GM12878 (cell line): Measurements from ENCODE around the gene RBM15. TPM values are rescaled to one million over a fixed set of nuclear protein-coding genes. Genes with fewer than 3 reads are reported as not detected.

Experiments used
- ATAC-seq: fragments of 200-7000 bp; cut with Tn5 transposase; 3 replicates; pipeline ENCODE4 v1.9.1; 2020; ENCODE audit warnings: mild to moderate bottlenecking, moderate library complexity
- BruUV-seq: library from RNA; stranded (reverse); fragments of 400-500 nt; replicated peaks from 2 replicates; lab custom pipeline; 2021; lab: Mats Ljungman, UMichigan
- CTCF ChIA-PET: fragments of 300-600 bp; sonication (Branson Sonifier 250); formaldehyde crosslinking; extraction: SDS; loops from one replicate; lab custom pipeline; 2021; ENCODE audit warnings: inconsistent platforms; lab: Yijun Ruan, JAX
- POLR2A ChIA-PET: fragments of 350-600 bp; formaldehyde crosslinking; extraction: SDS; loops from one replicate; lab custom pipeline; 2021; ENCODE audit warnings: inconsistent platforms; lab: Charles Lee
- RAD21 ChIA-PET: fragments of 300-600 bp; sonication (Branson Sonifier 250); formaldehyde crosslinking; loops from one replicate; lab custom pipeline; 2023; ENCODE audit warnings: antibody characterized with exemption; ENCODE audit not compliant: unreplicated experiment; lab: Charles Lee
- SMC1A ChIA-PET: fragments of 300-600 bp; sonication (Branson Sonifier 250); formaldehyde crosslinking; loops from one replicate; lab custom pipeline; 2023; ENCODE audit not compliant: unreplicated experiment, uncharacterized antibody; lab: Charles Lee
- DNase-seq: peaks from one replicate; pipeline ENCODE4 v3.0.0-alpha.2; 2011; ENCODE audit warnings: low read depth, low spot score
- FAIRE-seq: peaks from 3 replicates; lab custom pipeline; 2011; peaks lifted over from hg19 to GRCh38; lab: Jason Lieb, UNC
- H2AFZ ChIP-seq: 2 replicates; pipeline ENCODE4 v1.6.0; 2011; ENCODE audit warnings: low read depth, low read length, control low read depth; ENCODE audit not compliant: control insufficient read depth
- H3K27ac ChIP-seq: 2 replicates; pipeline ENCODE4 v1.5.1; 2011; ENCODE audit warnings: control low read depth; ENCODE audit not compliant: control insufficient read depth, insufficient read depth
- H3K27me3 ChIP-seq, 2 experiments: replicated peaks in 1 of 2; 2 replicates each; pipeline versions ENCODE4 v1.6.0 to v1.6.1; 2011; ENCODE audit warnings: low read length in 1 of 2; ENCODE audit not compliant: control insufficient read depth in 2 of 2, insufficient read depth in 2 of 2
- H3K36me3 ChIP-seq, 2 experiments: 2 replicates each; pipeline ENCODE4 v1.5.1; 2011; ENCODE audit warnings: low read length in 1 of 2; ENCODE audit not compliant: control insufficient read depth in 2 of 2, insufficient read depth in 2 of 2
- H3K4me1 ChIP-seq: 2 replicates; pipeline ENCODE4 v1.6.1; 2011; ENCODE audit warnings: mild to moderate bottlenecking, low read length, moderate library complexity, mixed read lengths; ENCODE audit not compliant: control insufficient read depth, insufficient read depth
- H3K4me2 ChIP-seq: 2 replicates; pipeline ENCODE4 v1.6.0; 2011; ENCODE audit warnings: control low read depth; ENCODE audit not compliant: control insufficient read depth, insufficient read depth
- H3K4me3 ChIP-seq: fragments of 200-600 bp; sonication (generic); 2 replicates; pipeline ENCODE4 v1.5.1; 2016
- H3K79me2 ChIP-seq: 2 replicates; pipeline ENCODE4 v1.6.0; 2011; ENCODE audit warnings: low read length; ENCODE audit not compliant: control insufficient read depth, insufficient read depth
- H3K9ac ChIP-seq: 2 replicates; pipeline ENCODE4 v1.8.0; 2011; ENCODE audit warnings: low read length, control low read depth, mixed read lengths; ENCODE audit not compliant: control insufficient read depth, insufficient read depth
- H3K9me3 ChIP-seq: replicated peaks from 3 replicates; pipeline ENCODE4 v1.5.1; 2011; ENCODE audit warnings: mild to moderate bottlenecking, low read length; ENCODE audit not compliant: control insufficient read depth, insufficient read depth
- H4K20me1 ChIP-seq: 2 replicates; pipeline ENCODE4 v1.6.0; 2011; ENCODE audit not compliant: control insufficient read depth, insufficient read depth
- ATF3 ChIP-seq: IDR thresholded peaks from 2 replicates; pipeline ENCODE4 v1.6.1; 2011; ENCODE audit warnings: low read depth, mild to moderate bottlenecking, low read length, moderate library complexity, borderline replicate concordance; ENCODE audit errors: extremely low read depth
- GABPA ChIP-seq: IDR thresholded peaks from 2 replicates; pipeline ENCODE4 v1.6.1; 2014; ENCODE audit warnings: antibody characterized with exemption, low read depth, mild to moderate bottlenecking, inconsistent platforms
- KLF5 ChIP-seq: fragments of 450-650 bp; IDR thresholded peaks from 2 replicates; pipeline ENCODE4 v1.6.1; 2014; ENCODE audit warnings: mild to moderate bottlenecking; ENCODE audit not compliant: partially characterized antibody
- MYC ChIP-seq: IDR thresholded peaks from 2 replicates; pipeline ENCODE4 v1.6.1; 2011; ENCODE audit warnings: mild to moderate bottlenecking, low read length, moderate library complexity, inconsistent platforms; ENCODE audit not compliant: insufficient read depth, insufficient replicate concordance, insufficient read length, severe bottlenecking
- NFXL1 ChIP-seq: fragments of 450-650 bp; IDR thresholded peaks from 2 replicates; pipeline ENCODE4 v1.6.1; 2017; ENCODE audit warnings: antibody characterized with exemption, mild to moderate bottlenecking, borderline replicate concordance
- RCOR1 ChIP-seq: conservative IDR thresholded peaks from 2 replicates; pipeline ENCODE4 v1.6.1; 2012; ENCODE audit warnings: low read depth, low read length, improper control_type of control experiment
- WGBS: methylation state at CpG from one replicate; pipeline ENCODE4 v1.1.6; 2016; ENCODE audit warnings: low lambda C conversion rate; ENCODE audit not compliant: insufficient replicate concordance, insufficient coverage; ENCODE audit errors: missing lambda C conversion rate; 5-methylcytosine and 5-hydroxymethylcytosine counted together
- in situ Hi-C: fragments of 300-500 bp; cut with MboI; formaldehyde crosslinking; loops from 9 replicates; pipeline ENCODE4 v1.14.3; 2018; ENCODE audit warnings: mixed read lengths
- intact Hi-C: fragments of 100-400 bp; cut with micrococcal nuclease; formaldehyde crosslinking; loops from one replicate; pipeline ENCODE4 v1.14.2; 2022; ENCODE audit not compliant: unreplicated experiment
- polyA plus RNA-seq, 11 experiments: library from polyadenylated mRNA; depleted of rRNA in 4 of 11; unstranded in 6 of 11; stranded (reverse) in 5 of 11; fragments of >200 nt; fragmentation: Nextera tagmentation in 4 of 11; fragmentation: Illumina TruSeq in 1 of 11; extraction: Ambion mirVana in 4 of 11; extraction: Trizol in 1 of 11; gene quantifications; 1 replicate in 1 of 11; 2 replicates in 10 of 11; pipeline versions ENCODE4 v1.2.1 to v1.2.3, GENCODE V29; 2011 to 2016; ENCODE audit warnings: inconsistent platforms in 2 of 11, missing spikeins in 2 of 11, low read depth in 1 of 11
- total RNA-seq, 4 experiments: library from RNA; depleted of rRNA in 3 of 4; stranded (reverse); fragments of >200 nt in 3 of 4; fragmentation: Illumina TruSeq in 1 of 4; extraction: Trizol in 1 of 4; gene quantifications; 2 replicates each; pipeline versions ENCODE4 v1.2.1 to v1.2.3, GENCODE V29; 2013 to 2021
- TF ChIP-seq, protein P1 (sequence below): IDR thresholded peaks from 2 replicates; pipeline ENCODE4 v1.6.1; 2012; ENCODE audit warnings: low read depth, low read length, improper control_type of control experiment

The RBM15 gene
- total and polyA plus RNA-seq, 10 of the 15 experiments (the other 5 are each of a cell fraction or from before 2014, with no cell fraction given), result 3.1 to 63.2 (median 26.7) TPM

DNA sequence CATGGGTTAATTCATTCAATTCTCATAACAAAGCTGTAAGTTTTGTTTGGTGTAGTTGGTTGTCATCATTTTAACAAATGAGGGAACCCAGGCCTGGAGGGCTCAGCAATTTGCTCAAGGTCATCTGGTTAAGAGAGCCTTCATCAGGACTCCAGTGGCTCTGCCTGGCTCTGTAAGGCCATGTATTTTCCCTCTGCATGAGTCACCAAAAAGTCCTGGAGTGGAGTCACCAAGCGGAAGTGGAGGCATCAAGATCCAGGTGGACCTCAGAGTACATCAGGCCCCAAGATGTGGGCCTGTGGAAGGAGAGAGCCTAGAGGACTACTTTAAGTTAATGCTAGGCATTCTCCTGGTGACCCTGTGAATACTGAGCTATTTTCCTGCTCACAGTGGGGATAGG is 30.0 kb upstream of the RBM15 start (continued):
- TF ChIP-seq ATF3, result no peak
- TF ChIP-seq NFXL1, result no peak
- TF ChIP-seq KLF5, result no peak

GRCh38 chr1:110309767-110310166 is 29.4 kb upstream of the RBM15 start:
- ATAC-seq (no peak), FAIRE-seq (no peak), DNase-seq (no peak)
- Histone ChIP-seq H3K79me2 (no peaks in the 10 kb centered on the region), H3K4me1 (no peaks in the 10 kb centered on the region), H3K9me3 (no peaks in the 10 kb centered on the region), H3K4me2 (no peak overlapping the region), H4K20me1 (no peaks in the 10 kb centered on the region), H3K9ac (no peak overlapping the region), H2AFZ (no peak overlapping the region), H3K4me3 (no peak overlapping the region), H3K27ac (no peak overlapping the region), H3K36me3 (no peaks in the 10 kb centered on the region), H3K27me3 (no peaks in the 10 kb centered on the region; a peak in 1 of 4 replicates)
- ChIA-PET CTCF (interaction anchor here (0.7 to 17.1 kb wide), 11 partner anchors 9 to 113 kb away, joined by 3 to 753 read pairs (median 3); partner anchors contain the start of gene KCNC4), SMC1A (interaction anchor here (0.9 to 22.8 kb wide), 9 partner anchors 9 to 101 kb away, joined by 3 to 524 read pairs (median 5); partner anchors contain the start of gene KCNC4), RAD21 (interaction anchor here (0.9 to 13.1 kb wide), 8 partner anchors 9 to 113 kb away, joined by 3 to 319 read pairs (median 4); partner anchors contain the start of gene KCNC4), POLR2A (interaction anchor here (0.8 to 1.3 kb wide), 3 partner anchors 29 to 101 kb away, joined by 3 to 5 read pairs (median 3); no protein-coding TSS in a partner anchor)
- in situ Hi-C loops, result loop anchor here (5.0 kb wide), 1 partner anchor 107 kb away; no protein-coding TSS in a partner anchor
- BruUV-seq, result no TSS peak
- no peak for TF ChIP-seq GABPA
- no peak for TF ChIP-seq MYC
- TF ChIP-seq, protein P1, sequence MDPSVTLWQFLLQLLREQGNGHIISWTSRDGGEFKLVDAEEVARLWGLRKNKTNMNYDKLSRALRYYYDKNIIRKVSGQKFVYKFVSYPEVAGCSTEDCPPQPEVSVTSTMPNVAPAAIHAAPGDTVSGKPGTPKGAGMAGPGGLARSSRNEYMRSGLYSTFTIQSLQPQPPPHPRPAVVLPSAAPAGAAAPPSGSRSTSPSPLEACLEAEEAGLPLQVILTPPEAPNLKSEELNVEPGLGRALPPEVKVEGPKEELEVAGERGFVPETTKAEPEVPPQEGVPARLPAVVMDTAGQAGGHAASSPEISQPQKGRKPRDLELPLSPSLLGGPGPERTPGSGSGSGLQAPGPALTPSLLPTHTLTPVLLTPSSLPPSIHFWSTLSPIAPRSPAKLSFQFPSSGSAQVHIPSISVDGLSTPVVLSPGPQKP, result no peak
- TF ChIP-seq RCOR1, result no peak
- 35% methylated on average over 3 of the region's 3 CpGs for WGBS
- intact Hi-C loops, result no loop called here
